Neural crest cell (in vitro differentiated cells): Measurements from ENCODE around the gene HSF2BP. TPM values are rescaled to one million over a fixed set of nuclear protein-coding genes. Genes with fewer than 3 reads are reported as not detected.

Experiments
- DNase-seq: peaks from one replicate; pipeline ENCODE4 v3.0.0; 2021; ENCODE audit warnings: low read depth, mixed read lengths, low spot score
- H3K27ac Mint-ChIP-seq: one replicate; pipeline ENCODE4 v1.8.0; 2021; ENCODE audit warnings: mild to moderate bottlenecking, mixed read lengths; ENCODE audit not compliant: unreplicated experiment
- H3K27me3 Mint-ChIP-seq: 2 replicates; pipeline ENCODE4 v1.8.0; 2021; ENCODE audit warnings: low read depth, mild to moderate bottlenecking, mixed read lengths
- H3K36me3 Mint-ChIP-seq: 2 replicates; pipeline ENCODE4 v1.8.0; 2021; ENCODE audit warnings: low read depth, mild to moderate bottlenecking, mixed read lengths
- H3K4me1 Mint-ChIP-seq: 2 replicates; pipeline ENCODE4 v1.8.0; 2021; ENCODE audit warnings: mixed read lengths
- H3K4me3 Mint-ChIP-seq: one replicate; pipeline ENCODE4 v1.8.0; 2021; ENCODE audit warnings: mild to moderate bottlenecking, mixed read lengths
- H3K9me3 Mint-ChIP-seq: 2 replicates; pipeline ENCODE4 v1.8.0; 2021; ENCODE audit warnings: mixed read lengths
- total RNA-seq: library from RNA; stranded (reverse); gene quantifications from 2 replicates; pipeline ENCODE4 v1.2.1, GENCODE V29; 2021
- TF ChIP-seq, protein P1 (sequence below): fragments of 200-600 bp; sonication (generic); conservative IDR thresholded peaks from 2 replicates; pipeline ENCODE4 v1.5.0; 2021; ENCODE audit warnings: antibody characterized with exemption, mild to moderate bottlenecking

HSF2BP gene
- total RNA-seq, 1 donor from 2014 or later = 2.3 TPM

DNA sequence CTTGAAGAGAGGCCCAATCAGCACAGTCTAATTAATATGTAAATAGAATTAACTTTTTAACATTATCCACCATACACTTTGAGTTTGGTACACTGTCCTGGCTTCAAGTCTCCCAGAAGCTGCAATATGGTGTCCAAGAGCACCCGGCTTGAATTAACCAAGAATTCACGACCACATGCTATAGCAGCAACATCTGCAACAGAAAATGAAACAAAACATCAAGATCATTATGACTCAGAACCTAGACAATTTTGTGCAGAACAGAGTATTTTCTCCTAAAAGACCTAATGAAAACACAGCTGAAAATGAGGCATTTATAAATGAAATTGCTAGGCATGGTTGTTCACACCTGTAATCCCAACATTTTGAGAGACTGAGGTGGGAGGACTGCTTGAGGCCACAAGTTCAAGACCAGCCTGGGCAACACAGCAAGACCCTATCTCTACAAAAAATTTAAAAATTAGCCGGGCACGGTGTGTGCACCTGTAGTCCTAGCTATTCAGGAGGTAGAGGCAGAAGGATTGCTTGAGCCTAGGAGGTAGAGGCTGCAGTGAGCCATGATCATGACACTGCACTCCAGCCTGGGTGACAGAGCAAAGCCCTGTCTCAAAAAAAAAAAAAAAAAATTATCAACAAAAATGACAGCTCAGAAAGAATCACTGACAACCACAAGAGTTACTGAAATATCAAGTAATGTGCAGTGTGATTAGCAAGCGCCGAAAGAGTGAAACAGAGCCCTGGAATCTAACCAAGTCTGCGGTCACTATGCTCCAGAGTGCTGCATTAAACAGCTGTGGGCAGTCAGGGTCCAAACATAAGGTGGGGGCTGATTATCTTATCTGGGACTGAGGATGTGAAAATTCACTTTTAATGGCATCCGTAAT is 45.3 kb downstream of the HSF2BP start:
- H3K4me1 Mint-ChIP-seq = peaks cover 5% of the 10 kb centered on the region
- no peaks in the 10 kb centered on the region for H3K9me3 Mint-ChIP-seq
- H3K27ac Mint-ChIP-seq = no peak overlapping the region
- H3K27me3 Mint-ChIP-seq = no peaks in the 10 kb centered on the region
- H3K4me3 Mint-ChIP-seq = no peak overlapping the region
- no peaks in the 10 kb centered on the region for H3K36me3 Mint-ChIP-seq
- no peak for DNase-seq
- TF ChIP-seq, protein P1, sequence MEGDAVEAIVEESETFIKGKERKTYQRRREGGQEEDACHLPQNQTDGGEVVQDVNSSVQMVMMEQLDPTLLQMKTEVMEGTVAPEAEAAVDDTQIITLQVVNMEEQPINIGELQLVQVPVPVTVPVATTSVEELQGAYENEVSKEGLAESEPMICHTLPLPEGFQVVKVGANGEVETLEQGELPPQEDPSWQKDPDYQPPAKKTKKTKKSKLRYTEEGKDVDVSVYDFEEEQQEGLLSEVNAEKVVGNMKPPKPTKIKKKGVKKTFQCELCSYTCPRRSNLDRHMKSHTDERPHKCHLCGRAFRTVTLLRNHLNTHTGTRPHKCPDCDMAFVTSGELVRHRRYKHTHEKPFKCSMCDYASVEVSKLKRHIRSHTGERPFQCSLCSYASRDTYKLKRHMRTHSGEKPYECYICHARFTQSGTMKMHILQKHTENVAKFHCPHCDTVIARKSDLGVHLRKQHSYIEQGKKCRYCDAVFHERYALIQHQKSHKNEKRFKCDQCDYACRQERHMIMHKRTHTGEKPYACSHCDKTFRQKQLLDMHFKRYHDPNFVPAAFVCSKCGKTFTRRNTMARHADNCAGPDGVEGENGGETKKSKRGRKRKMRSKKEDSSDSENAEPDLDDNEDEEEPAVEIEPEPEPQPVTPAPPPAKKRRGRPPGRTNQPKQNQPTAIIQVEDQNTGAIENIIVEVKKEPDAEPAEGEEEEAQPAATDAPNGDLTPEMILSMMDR = no peak

- no peak overlapping the region for H3K4me3 Mint-ChIP-seq
- no peaks in the 10 kb centered on the region for H3K9me3 Mint-ChIP-seq
- peaks cover 5% of the 10 kb centered on the region for H3K4me1 Mint-ChIP-seq
- TF ChIP-seq, protein P1 = peak; percentile 76
- H3K36me3 Mint-ChIP-seq = no peaks in the 10 kb centered on the region
- peak; percentile 63 for DNase-seq
- peak overlapping the region; percentile 7 for H3K27ac Mint-ChIP-seq
- H3K27me3 Mint-ChIP-seq = no peaks in the 10 kb centered on the region
Observed at GRCh38 chr21:43611598-43612369, 47.5 kb downstream of the HSF2BP start.

GRCh38 chr21:43609501-43610340 is 49.6 kb downstream of the HSF2BP start:
- no peak overlapping the region for H3K4me3 Mint-ChIP-seq
- H3K27ac Mint-ChIP-seq = no peak overlapping the region
- peaks cover 5% of the 10 kb centered on the region for H3K4me1 Mint-ChIP-seq
- H3K36me3 Mint-ChIP-seq = no peaks in the 10 kb centered on the region
- no peak for DNase-seq
- H3K27me3 Mint-ChIP-seq = no peaks in the 10 kb centered on the region
- TF ChIP-seq, protein P1 = no peak
- no peaks in the 10 kb centered on the region for H3K9me3 Mint-ChIP-seq

DNA sequence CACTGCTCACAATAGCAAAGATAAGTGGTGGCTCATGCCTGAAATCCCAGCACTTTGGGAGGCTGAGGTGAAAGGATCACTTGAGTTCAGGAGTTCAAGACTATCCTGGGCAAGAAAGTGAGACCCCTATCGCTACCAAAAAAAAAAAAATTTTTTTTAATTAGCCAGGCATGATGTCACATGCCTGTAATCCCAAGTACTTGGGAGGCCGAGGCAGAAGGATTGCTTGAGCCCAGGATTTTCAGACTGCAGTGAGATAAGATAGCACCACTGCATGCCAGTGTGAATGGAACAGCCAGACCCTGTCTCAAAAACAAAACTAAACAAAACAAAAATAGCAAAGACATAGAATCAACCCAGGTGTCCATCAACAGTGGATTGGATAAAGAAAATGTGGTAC is 50.6 kb downstream of the HSF2BP start:
- Mint-ChIP-seq H3K9me3 (no peaks in the 10 kb centered on the region), H3K4me3 (no peak overlapping the region), H3K27ac (no peak overlapping the region), H3K4me1 (peaks cover 5% of the 10 kb centered on the region), H3K36me3 (no peaks in the 10 kb centered on the region), H3K27me3 (no peaks in the 10 kb centered on the region)
- no peak for DNase-seq
- TF ChIP-seq, protein P1 = no peak

DNA sequence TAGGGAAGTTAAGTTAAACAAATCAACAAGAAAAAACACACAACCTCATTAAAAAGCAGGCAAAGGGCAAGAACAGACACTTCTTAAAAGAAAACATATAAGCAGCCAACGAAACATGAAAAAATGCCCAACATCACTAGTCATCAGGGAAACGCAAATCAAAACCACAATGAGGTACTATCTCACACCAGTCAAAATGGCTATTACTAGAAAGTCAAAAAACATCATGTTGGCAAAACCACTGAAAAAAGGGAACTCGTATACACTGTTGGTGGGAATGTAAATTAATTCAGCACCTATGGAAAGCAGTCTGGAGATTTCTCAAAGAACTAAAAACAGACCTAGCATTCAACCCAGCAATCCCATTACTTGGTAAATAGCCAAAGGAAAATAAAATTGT is 51.1 kb downstream of the HSF2BP start:
- peaks cover 5% of the 10 kb centered on the region for H3K4me1 Mint-ChIP-seq
- no peak overlapping the region for H3K27ac Mint-ChIP-seq
- no peaks in the 10 kb centered on the region for H3K9me3 Mint-ChIP-seq
- TF ChIP-seq, protein P1 = no peak
- no peaks in the 10 kb centered on the region for H3K36me3 Mint-ChIP-seq
- DNase-seq = no peak
- H3K27me3 Mint-ChIP-seq = no peaks in the 10 kb centered on the region
- H3K4me3 Mint-ChIP-seq = no peak overlapping the region
